NCI-H748 (cell line): ENCODE results near the gene TM9SF4.

Experiments
- DNase-seq: peaks from one replicate; lab custom pipeline; 2025; ENCODE audit not compliant: unreplicated experiment; lab: John Stamatoyannopoulos, UW

Gene TM9SF4

GRCh38 chr20:32109392-32110172 lies at the start of gene TM9SF4:
Gene TM9SF4 (plus strand): TSS chr20:32109714. CDS start chr20:32109741, 27 bp downstream.
- peak; percentile 96 for DNase-seq

DNA sequence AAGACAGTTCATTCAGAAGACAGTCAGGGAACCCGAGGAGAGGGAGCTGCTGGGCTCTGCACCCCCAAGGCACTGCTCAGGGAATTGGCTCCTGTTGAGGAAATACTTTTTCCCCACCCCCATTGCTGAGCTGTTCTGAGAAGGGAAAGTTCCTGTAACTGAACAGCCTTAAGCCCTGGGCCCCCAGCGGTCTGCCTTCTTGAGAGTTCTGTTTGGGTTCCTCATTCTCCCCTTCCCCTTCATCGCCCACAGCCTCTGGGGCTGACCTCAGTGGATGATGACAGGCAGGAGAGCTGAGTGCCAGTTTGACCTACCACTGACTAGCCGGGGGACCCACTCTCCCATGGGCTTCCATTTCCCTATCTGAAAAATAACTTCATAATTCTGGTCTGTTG lies 46.7 kb upstream of the TM9SF4 start:
- DNase-seq, result no peak

- no peak for DNase-seq
Observed at GRCh38 chr20:32063695-32064094, 45.8 kb upstream of the TM9SF4 start.

- no peak for DNase-seq
Observed at GRCh38 chr20:32064667-32065066, 44.8 kb upstream of the TM9SF4 start.

- no peak for DNase-seq
Observed at GRCh38 chr20:32067234-32067821, 42.2 kb upstream of the TM9SF4 start.

DNA sequence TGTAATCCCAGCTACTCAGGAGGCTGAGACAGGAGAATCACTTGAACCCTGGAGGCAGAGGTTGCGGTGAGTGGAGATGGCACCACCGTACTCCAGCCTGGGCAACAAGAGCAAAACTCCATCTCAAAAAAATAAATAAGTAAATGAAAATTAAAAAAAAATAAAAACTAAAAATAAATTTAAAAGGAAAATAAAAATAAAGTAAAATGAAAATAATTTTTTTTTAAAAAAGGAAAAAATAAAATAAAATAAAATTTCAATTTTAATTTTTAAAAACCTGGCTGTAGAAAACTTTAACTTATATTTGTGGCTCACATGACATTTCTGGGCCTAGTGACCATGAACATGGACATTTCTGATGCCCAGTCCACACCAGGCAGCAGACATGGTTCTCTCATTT lies 41.3 kb upstream of the TM9SF4 start:
- DNase-seq, result no peak

DNA sequence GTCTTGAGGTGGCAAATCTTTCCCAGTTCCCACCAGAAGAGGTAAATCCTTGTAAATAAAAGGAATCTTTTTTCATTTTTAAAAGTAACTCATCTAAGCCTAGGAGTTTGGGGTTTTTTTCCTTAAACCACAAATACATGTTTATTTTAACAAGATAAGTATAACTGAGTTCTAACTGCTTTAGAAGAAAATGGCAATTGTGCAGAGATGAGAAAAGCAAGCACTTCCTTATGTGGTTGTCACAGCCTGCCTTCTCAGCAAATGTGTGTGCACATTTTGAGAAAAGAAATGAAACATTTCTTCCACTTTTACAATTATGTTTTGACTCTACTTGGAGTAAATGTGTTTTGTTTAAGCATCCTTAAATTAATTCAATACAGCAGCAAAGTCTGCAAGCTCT lies 39.8 kb upstream of the TM9SF4 start:
- DNase-seq, result no peak

DNA sequence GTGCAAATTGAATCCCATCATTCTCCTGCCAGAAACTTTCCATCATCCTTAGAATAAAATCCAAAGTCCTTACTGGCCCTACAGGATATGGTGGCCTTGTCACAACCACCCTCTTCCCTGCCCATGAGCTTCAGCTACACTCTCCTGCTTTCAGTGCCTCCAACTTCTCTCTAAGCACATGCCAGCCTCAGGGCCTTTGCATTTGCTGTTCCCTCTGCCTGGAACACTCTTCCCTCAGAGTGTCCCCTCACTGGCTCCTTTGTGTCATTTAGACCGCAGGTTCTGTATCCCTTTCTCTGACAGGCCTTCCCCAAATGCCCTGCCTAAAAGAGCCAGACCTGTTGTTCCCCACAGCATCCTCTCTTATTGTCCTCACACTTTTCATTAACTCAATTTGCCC lies 39.2 kb upstream of the TM9SF4 start:
- no peak for DNase-seq

GRCh38 chr20:32070690-32071213 lies 38.8 kb upstream of the TM9SF4 start:
- DNase-seq, result no peak

DNA sequence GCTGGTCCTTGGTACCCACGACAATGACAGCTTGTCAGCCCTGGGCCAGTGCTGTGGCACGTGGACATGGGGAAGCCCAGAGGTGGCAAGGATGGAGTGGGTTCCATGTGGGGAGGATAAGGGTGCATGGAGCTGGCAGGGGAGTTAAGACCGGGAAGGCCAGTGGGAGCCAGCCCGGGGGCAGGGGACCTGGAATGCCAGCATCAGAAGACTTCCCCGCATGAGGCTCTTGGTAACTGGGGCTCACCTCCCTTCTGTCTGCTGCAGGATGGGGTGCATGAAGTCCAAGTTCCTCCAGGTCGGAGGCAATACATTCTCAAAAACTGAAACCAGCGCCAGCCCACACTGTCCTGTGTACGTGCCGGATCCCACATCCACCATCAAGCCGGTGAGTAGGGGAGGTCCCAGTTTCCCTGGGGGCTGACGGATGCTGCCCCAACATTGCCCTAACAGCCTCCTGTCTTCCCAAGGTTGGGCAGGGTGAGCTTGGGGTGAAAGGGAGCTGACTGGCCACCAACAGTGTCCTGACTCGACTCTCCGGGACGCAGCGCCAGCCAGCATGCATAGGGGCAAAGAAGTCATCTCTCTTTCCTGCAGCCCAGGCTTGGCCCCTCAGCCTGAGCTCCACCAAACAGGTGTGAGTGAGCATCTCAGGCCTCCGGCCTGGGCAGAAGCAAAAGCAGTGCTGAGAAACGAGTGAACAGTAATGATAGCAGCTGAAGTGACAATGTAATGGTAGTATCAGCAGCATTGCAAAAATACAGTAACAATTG lies 37.9 kb upstream of the TM9SF4 start:
- no peak for DNase-seq

DNA sequence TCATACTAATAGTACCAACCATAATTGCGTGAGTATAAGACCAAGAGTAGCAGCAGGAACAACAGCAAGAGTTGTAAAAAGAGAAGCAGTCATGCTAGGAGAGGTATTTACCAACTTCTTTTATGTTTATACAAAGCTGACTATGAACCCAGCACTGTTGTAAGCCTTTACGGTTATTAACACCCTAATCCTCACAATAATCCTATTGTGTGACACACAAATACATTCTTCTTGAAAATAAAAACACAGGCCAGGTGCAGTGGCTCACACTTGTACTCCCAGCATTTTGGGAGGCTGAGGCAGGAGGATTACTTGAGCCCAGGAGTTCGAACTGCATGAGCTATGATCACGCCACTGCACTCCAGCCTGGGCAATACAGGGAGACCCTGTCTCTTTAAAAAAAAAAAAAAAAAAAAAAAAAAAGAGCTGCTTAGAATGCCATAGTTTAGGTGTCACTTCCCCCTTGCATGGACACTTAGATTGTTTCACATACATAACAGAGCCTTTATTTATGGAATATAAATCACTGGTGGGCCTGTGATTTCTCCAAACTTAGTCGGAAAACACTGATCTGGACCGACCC lies 37.3 kb upstream of the TM9SF4 start:
- peak; percentile 28 for DNase-seq

GRCh38 chr20:32075534-32075933 lies 34.0 kb upstream of the TM9SF4 start:
- DNase-seq, result no peak

- no peak for DNase-seq
Observed at GRCh38 chr20:32077190-32077589, 32.3 kb upstream of the TM9SF4 start.

- DNase-seq, result no peak
Observed at GRCh38 chr20:32078322-32078721, 31.2 kb upstream of the TM9SF4 start.

DNA sequence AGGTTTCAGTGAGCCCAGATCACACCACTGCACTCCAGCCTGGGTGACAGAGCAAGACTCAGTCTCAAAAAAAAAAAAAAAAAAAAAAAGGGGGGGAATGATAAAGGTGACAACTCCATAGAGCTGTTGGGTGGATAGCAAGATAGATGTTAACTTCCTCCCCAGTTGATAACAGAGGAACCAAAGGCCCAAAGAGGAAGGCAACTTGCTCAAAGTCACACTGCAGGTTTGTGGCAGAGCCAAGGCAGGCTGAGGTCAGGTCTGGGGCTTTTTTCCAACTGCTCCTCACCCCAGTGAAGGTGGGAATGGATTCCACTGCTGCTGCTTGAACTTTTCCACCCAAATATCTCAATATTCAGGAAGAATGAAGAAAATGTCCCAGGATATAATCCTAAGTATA lies 30.7 kb upstream of the TM9SF4 start:
- no peak for DNase-seq

- no peak for DNase-seq
Observed at GRCh38 chr20:32079655-32080109, 29.8 kb upstream of the TM9SF4 start.

- DNase-seq, result no peak
Observed at GRCh38 chr20:32080783-32081182, 28.7 kb upstream of the TM9SF4 start.

DNA sequence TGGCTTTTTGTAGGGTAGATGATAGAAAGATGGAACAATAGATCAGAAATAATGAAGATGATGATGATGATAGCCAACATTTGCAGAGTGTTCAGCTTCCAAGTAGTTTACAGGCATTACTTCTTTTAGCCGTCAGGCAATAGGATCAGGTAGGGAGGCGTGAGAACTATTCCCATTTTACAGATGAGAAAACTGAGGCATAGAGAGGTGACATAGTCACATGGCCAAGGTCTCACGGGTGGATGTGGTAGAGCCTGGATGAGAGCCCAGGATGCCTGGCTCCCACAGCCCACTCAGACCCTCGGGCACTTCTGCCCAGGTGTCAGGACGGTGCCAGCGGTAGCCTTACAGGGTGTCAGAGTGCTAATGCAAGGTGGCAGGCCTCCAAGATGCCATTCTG lies 26.0 kb upstream of the TM9SF4 start:
- no peak for DNase-seq

DNA sequence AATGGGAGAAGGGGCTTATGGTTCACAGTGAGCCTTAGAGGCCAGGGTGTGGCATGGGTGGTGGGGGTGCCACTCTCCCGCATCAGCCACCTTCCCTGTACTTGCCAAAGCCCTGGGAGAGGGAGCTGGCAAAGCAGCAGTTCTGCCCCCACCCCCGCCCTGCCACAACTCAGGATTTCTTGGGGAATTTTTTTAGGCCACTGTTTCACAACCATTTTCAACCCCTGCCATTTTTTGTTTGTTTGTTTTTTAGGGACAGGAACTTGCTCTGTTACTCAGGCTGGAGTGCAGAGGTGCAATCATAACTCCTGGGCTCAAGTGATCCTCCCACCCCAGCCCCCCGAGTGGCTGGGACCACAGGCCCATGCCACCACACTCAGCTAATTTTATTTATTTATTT lies 22.4 kb upstream of the TM9SF4 start:
- DNase-seq, result no peak

- no peak for DNase-seq
Observed at GRCh38 chr20:32088759-32089158, 20.8 kb upstream of the TM9SF4 start.

DNA sequence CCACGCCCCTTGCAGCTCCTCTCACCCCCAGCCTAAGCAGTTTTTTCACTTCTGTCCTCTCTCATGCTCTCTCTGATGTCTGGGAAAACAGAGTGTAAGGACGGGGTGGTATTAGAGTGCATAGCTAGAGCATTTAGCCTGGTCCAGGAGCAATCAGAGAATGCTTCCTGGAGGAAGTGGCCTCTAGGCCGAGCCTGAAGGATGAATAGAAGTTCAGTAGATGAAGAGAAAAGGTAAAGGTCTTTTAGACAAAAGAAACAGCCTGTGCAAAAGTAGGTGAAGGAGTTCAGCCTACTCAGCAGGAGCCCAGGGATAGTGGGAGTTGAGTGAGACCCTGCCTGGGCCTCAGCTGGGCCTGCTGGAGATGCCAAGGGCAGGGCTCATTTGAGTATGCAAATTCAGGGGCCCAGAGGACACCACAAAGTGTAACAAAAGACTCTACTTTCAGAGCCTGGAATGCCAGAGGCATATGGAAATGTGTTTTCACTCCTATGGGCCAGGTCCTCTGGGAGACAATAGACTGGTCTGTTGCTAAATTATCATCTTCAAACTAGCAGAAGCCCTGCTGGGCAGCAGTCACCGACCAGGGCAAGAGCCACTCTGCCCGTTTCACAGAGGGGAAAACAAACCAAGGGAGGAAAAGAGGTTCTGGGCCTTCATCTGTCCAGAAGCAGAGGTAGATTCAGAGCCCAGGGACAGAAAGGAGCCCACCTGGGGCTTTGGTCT lies 19.7 kb upstream of the TM9SF4 start:
- no peak for DNase-seq
